ENCODE data around the gene CTNS.
A peak's percentile ranks its signal among the peaks of the same experiment; 100 is the strongest.

CTNS gene

DNA sequence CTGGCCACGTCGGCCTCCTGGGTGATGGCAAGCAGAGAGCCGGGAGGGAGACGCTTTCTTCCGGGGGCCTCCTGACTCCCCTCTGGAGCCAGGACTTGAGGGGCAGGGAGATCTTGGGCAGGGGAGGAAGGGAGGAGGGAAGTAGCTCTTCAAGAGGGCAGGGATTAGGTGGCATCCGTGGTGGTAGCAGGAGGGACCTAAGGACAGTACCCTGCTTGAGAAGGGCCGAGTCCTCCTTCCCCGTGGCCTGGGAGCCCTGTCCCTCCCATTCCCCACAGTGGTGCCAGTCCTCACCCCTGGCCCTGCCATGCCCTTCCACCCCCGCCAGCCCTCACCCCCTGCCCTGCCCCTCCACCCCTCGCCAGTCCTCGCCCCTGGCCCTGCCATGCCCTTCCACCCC lies 19.2 kb downstream of the CTNS start:
- no peak overlapping the region for H3K27ac ChIP-seq
- TF ChIP-seq, protein P1, sequence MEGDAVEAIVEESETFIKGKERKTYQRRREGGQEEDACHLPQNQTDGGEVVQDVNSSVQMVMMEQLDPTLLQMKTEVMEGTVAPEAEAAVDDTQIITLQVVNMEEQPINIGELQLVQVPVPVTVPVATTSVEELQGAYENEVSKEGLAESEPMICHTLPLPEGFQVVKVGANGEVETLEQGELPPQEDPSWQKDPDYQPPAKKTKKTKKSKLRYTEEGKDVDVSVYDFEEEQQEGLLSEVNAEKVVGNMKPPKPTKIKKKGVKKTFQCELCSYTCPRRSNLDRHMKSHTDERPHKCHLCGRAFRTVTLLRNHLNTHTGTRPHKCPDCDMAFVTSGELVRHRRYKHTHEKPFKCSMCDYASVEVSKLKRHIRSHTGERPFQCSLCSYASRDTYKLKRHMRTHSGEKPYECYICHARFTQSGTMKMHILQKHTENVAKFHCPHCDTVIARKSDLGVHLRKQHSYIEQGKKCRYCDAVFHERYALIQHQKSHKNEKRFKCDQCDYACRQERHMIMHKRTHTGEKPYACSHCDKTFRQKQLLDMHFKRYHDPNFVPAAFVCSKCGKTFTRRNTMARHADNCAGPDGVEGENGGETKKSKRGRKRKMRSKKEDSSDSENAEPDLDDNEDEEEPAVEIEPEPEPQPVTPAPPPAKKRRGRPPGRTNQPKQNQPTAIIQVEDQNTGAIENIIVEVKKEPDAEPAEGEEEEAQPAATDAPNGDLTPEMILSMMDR (conservative IDR thresholded peaks at IDR 0.05): no peak
- TF ChIP-seq ZFX (IDR thresholded peaks at IDR 0.05): no peak

GRCh38 chr17:3656353-3656752 lies 19.8 kb downstream of the CTNS start:
- TF ChIP-seq, protein P1 (conservative IDR thresholded peaks at IDR 0.05): no peak
- TF ChIP-seq ZFX (IDR thresholded peaks at IDR 0.05): no peak
- no peak overlapping the region for H3K27ac ChIP-seq

DNA sequence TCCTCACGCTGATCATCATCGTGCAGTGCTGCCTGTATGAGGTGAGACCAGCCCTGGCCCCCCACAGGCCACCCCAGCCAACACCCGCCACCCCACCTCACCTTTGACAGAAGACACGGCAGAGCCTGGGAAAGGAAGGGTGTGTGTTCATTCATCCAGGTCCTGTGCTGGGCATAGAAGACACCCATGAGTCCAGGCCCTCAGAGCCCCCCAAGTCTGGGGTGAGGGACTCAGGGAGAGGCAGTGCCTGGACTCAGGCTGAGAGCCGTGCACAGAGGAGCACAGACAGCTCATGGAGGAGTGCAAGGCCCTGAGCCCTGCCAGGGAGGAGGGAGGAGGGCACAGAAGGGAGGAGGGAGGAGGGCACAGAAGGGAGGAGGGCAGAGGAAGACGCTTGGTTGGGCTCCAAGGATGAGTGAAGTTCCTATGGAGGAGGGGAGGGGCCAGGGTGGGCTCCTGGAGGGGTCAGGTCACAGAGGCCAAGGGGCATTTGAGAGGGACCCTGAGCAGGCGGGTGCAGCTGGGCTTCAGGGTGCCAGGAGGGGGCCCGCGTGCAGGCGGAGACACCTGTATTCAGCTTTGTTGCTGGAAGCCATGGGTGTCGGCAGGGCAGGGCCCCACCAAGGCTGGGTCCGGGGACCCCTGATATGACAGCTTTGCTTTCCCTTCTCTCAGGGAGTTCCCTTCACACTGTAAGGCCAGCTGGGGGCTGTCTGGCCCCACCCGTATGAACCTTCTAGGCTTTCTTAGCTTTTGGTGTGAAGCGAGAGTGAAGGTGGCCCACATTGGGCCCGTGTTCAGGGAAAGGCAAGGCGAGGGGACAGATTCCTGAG lies 20.4 kb downstream of the CTNS start:
- no peak for TF ChIP-seq ZFX (IDR thresholded peaks at IDR 0.05)
- TF ChIP-seq, protein P1 (conservative IDR thresholded peaks at IDR 0.05): no peak
- no peak overlapping the region for H3K27ac ChIP-seq

DNA sequence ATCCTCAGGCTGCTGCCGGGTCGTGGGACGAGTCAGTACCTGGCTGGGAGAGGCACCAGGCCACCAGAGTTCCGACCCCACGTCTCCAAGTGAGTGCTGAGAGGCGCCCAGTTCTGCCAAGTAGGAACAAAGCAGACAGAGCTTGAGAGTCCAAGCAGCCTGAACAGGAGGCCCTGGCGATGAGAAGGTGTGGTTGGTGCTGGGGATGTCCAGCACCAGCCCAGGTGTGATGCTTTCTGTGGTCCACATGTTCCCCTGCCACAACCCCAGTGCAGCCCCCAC lies 21.0 kb downstream of the CTNS start:
- TF ChIP-seq, protein P1 (conservative IDR thresholded peaks at IDR 0.05): no peak
- no peak for TF ChIP-seq ZFX (IDR thresholded peaks at IDR 0.05)
- no peak overlapping the region for H3K27ac ChIP-seq

- no peak for TF ChIP-seq ZFX (IDR thresholded peaks at IDR 0.05)
- TF ChIP-seq, protein P1 (conservative IDR thresholded peaks at IDR 0.05): no peak
- H3K27ac ChIP-seq: no peak overlapping the region
Observed at GRCh38 chr17:3657874-3658783, 21.6 kb downstream of the CTNS start.

- TF ChIP-seq, protein P1 (conservative IDR thresholded peaks at IDR 0.05): no peak
- TF ChIP-seq ZFX (IDR thresholded peaks at IDR 0.05): no peak
- peak overlapping the region; percentile 85 for H3K27ac ChIP-seq
Observed at GRCh38 chr17:3658784-3659449, 22.4 kb downstream of the CTNS start.
